OCI-LY7 (cell line): ENCODE results near the gene TRIAP1.

ENCODE experiments used
- CTCF ChIP-seq: fragments of 200-600 bp; sonication (generic); conservative IDR thresholded peaks from 2 replicates; pipeline ENCODE4 v1.5.1; 2014; ENCODE audit warnings: mild to moderate bottlenecking, antibody characterized with exemption, low read length, moderate library complexity, mixed read lengths
- EZH2phosphoT487 ChIP-seq: fragments of 200-600 bp; sonication (generic); IDR thresholded peaks from 2 replicates; pipeline ENCODE4 v1.6.1; 2018; ENCODE audit warnings: low read depth, borderline replicate concordance, mild to moderate bottlenecking, mixed run types, antibody characterized with exemption, low read length, moderate library complexity, mixed read lengths

- no peak for TF ChIP-seq CTCF
- no peak for TF ChIP-seq EZH2phosphoT487
Observed at GRCh38 chr12:120438495-120439198, 7.5 kb downstream of the TRIAP1 start.
